ENCODE results near the gene IL1RL2.
A peak's percentile ranks its signal among the peaks of the same experiment; 100 is the strongest.

Gene IL1RL2

DNA sequence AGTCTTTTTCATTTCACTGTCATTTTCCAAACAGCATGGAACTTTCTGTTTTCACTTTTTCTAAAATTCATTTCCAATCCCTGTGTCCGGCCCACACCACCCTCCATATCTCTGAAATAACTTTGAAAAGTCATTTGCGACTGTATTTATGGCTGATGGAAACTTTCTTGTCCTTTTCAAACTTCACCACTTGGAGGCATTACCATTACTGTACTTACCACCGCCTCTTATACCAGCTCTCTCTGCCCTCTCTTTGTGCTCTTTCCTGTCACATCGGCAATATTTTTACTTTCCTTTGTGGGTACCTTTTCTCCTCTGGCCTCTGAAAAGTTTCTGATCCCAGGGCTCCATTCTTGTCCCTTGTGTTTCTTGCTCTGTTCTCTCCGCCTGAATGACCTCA, 85.0 kb downstream of the IL1RL2 start:
- Mint-ChIP-seq H3K27me3 (peaks cover 3% of the 10 kb centered on the region), H3K4me3 (peak overlapping the region; percentile 14), H3K4me1 (ENCODE audit: low read depth) (peaks cover 35% of the 10 kb centered on the region), H3K27ac (no peak overlapping the region), H3K36me3 (ENCODE audit: low read depth) (no peaks in the 10 kb centered on the region), H3K9me3 (peaks cover 4% of the 10 kb centered on the region)
- no peak for DNase-seq

DNA sequence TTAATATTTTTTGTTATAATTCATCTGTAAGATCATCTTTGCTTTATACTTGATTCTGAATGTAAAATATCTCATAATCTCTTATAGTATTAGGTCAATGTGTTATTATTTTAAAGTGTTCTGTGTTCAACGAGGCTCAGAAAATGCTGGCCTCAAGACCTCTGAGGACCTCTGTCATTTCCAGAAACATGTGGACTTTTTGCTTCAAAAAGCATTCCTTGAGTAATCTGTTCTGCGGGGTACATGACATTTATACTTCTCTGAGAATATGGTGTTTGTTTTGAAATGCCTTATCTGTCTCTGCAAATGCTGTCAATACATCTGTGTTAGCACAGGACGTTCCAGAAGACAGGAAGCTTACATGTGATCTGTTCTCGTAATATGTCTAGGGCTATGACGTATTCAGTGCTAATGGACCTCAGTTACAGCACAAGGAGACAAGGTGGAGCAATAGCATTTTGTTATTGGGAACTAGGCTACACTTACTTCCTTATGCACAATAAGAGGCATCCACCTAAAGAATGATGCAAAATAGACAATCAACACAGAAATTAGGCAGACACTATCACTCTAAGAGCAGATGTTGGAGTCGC, 86.9 kb downstream of the IL1RL2 start:
- H3K27ac Mint-ChIP-seq = no peak overlapping the region
- no peaks in the 10 kb centered on the region for H3K36me3 Mint-ChIP-seq (ENCODE audit: low read depth)
- DNase-seq = no peak
- peaks cover 47% of the 10 kb centered on the region for H3K4me1 Mint-ChIP-seq (ENCODE audit: low read depth)
- H3K9me3 Mint-ChIP-seq = peaks cover 4% of the 10 kb centered on the region
- H3K4me3 Mint-ChIP-seq = no peak overlapping the region
- peaks cover 3% of the 10 kb centered on the region for H3K27me3 Mint-ChIP-seq

DNA sequence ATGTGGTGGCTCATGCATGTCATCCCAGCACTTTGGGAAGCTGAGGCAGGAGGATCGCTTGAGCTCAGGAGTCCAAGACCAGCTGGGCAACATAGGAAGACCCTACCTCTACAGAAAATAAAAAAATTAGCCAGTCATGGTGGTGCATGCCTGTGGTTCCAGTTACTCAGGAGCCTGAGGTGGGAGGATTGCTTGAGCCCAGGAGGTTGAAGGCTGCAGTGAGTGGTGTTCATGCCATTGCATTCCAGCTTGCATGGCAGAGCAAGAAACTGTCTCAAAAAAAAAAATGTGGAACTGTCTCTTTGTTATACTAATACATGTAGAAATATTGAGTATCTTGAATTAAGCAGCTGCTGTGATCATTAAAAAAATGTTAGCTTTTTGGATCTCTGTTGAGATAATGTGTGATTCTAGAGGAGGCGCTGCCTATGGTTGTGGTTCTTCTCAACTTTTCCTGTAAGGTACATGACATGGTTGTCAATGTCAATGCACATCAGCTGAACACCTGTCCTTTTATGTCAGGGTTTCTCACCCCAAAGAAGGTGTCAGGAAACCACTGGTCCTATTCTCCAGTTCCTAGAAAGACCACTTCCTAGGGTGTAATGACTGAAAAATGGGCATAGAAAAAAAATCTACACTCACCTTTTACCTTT, 89.9 kb downstream of the IL1RL2 start:
- Mint-ChIP-seq H3K27ac (no peak overlapping the region), H3K36me3 (ENCODE audit: low read depth) (no peaks in the 10 kb centered on the region), H3K4me3 (no peak overlapping the region), H3K9me3 (peaks cover 4% of the 10 kb centered on the region), H3K27me3 (no peaks in the 10 kb centered on the region), H3K4me1 (ENCODE audit: low read depth) (peaks cover 30% of the 10 kb centered on the region)
- no peak for DNase-seq

DNA sequence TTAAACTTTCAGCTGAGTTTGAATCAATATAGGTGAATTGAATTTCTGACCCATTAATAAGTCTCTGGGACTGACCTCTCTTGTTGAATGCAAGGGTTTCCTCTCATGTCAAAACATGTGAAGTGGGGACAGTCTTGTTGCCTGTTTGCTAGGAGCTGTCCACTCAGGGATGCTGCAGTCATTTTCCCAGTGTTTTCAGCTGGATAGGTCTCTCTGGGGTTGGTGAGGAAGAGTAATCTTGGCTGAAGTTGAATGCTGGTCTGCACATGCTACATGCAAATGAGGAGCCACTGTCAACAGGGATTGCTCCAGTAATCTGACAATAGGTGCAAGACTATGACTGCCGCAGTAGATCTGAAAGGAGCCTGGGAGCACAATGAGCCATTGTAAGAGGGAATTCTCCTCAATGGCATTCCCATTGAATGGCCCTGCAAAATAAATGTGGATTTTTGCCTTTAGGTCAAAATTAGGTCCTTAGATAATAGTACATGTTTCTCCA, 90.4 kb downstream of the IL1RL2 start:
- Mint-ChIP-seq H3K27me3 (no peaks in the 10 kb centered on the region), H3K9me3 (peaks cover 4% of the 10 kb centered on the region), H3K4me3 (no peak overlapping the region), H3K4me1 (ENCODE audit: low read depth) (peaks cover 24% of the 10 kb centered on the region), H3K36me3 (ENCODE audit: low read depth) (no peaks in the 10 kb centered on the region), H3K27ac (no peak overlapping the region)
- no peak for DNase-seq

DNA sequence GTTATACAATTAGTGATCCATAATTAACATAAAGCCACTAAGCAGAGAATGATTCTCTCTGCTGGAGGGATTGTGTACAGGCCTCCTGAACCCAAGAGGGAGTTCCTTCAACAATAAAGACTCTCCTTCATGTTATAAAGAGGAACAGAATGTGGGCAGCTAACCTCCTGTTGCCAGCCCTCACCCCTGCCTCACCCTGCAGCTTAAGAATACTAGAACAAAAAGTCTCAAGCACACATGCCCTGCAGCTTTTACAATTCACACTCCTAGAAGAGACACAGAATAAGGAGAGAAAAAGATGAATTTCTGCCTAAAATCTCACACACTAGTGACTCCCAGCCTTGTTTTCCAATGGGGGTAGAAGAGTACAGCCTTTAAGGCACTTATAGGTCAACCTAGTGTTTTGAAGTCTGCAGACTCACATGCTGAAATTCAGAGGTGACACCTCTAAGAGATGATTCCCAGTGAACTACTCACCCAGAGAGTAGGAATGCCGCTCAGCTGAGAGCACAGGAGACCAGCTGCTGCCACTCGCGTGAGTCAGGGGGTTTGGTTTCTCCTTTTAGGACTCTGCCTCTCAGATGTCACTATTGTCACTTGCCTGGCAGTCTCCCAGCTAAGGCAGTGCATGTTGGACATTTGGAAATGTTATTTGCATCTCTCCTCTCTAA, 92.0 kb downstream of the IL1RL2 start:
- no peak overlapping the region for H3K27ac Mint-ChIP-seq
- H3K9me3 Mint-ChIP-seq = peaks cover 4% of the 10 kb centered on the region
- no peaks in the 10 kb centered on the region for H3K27me3 Mint-ChIP-seq
- H3K36me3 Mint-ChIP-seq (ENCODE audit: low read depth) = no peaks in the 10 kb centered on the region
- DNase-seq = no peak
- H3K4me1 Mint-ChIP-seq (ENCODE audit: low read depth) = peaks cover 24% of the 10 kb centered on the region
- no peak overlapping the region for H3K4me3 Mint-ChIP-seq

DNA sequence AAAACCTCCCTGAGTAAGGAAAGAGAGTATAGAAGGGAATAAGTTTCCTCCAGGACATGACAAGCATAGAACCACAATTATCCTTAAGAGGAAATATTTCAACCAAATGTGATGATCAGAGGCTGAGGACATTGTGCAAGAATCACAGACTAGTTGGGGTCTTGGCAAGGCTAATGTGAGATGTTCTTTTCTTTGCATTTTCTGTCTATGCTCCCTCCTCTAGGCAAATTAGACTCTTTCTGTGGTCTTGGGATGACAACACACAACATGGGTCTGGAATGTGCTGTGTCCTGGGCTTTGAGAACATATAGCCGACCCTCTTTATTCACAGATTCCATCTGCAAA, 92.5 kb downstream of the IL1RL2 start:
- Mint-ChIP-seq H3K4me3 (no peak overlapping the region), H3K36me3 (ENCODE audit: low read depth) (no peaks in the 10 kb centered on the region), H3K27ac (no peak overlapping the region), H3K27me3 (no peaks in the 10 kb centered on the region), H3K9me3 (peaks cover 4% of the 10 kb centered on the region), H3K4me1 (ENCODE audit: low read depth) (peaks cover 24% of the 10 kb centered on the region)
- no peak for DNase-seq

DNA sequence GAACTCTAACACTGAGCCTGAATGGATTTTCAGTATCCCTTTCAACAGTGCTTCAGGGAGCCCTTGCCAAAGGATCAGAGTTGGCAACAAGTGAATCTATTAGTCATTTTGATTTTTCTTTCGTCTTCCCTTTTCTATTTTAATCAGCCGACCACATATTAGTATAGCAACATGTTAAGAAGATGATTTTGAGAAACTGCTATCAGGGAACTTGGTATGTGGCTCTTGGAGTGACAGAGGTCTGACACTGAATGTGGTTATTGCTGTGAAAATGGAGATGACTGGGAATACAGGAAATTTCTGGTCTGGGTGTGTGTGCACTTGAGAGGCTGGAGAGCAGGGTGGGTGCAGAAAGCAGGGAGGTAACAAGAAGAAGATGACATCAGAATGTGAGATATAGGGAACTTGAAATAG, 95.9 kb downstream of the IL1RL2 start:
- DNase-seq = no peak
- Mint-ChIP-seq H3K4me1 (ENCODE audit: low read depth) (peaks cover 5% of the 10 kb centered on the region), H3K27me3 (no peaks in the 10 kb centered on the region)

DNA sequence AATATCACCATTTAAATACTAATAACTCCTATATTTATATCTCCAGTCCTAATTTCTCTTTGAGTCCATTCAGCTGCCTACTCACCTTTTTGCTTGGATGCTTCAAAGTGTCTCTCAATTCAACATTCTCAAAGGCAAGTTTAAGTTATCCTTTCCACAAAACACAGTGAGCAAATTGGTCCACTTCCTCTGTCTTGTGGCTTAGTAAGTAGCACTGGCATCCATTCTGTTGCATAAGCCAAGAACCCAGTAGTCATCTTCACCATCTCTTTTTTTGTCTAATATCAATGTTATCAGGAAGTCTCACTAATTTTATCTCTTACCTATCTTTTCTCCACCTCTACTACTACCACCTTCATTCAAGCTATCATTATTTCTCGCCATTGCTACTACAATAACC, 97.2 kb downstream of the IL1RL2 start:
- no peaks in the 10 kb centered on the region for H3K36me3 Mint-ChIP-seq (ENCODE audit: low read depth)
- no peak overlapping the region for H3K4me3 Mint-ChIP-seq
- no peaks in the 10 kb centered on the region for H3K9me3 Mint-ChIP-seq
- H3K27me3 Mint-ChIP-seq = no peaks in the 10 kb centered on the region
- H3K4me1 Mint-ChIP-seq (ENCODE audit: low read depth) = no peaks in the 10 kb centered on the region
- H3K27ac Mint-ChIP-seq = no peak overlapping the region
- no peak for DNase-seq

More for the DNA sequence above, 95.9 kb downstream of the IL1RL2 start:
- Mint-ChIP-seq H3K27ac (no peak overlapping the region), H3K4me3 (no peak overlapping the region), H3K36me3 (ENCODE audit: low read depth) (no peaks in the 10 kb centered on the region), H3K9me3 (no peaks in the 10 kb centered on the region)

DNA sequence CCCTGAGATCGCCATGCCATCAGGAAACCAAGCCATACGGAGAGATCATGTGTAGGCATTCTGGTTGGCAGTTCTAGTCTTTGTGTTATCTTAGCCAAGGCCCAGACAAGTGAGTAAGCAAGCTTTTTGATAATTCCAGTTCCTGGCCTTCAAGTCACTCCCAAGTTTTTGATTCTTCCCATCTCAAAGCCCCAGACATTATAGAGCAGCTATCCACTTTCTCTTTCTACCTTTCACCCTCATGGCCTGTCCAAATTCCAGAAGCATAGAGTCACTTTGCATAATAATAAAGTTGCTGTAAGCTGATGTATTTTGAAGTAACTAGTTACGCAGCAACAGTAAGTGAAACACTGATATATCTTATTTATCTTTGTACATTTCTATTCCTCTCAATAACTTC, 97.8 kb downstream of the IL1RL2 start:
- H3K4me3 Mint-ChIP-seq = no peak overlapping the region
- H3K9me3 Mint-ChIP-seq = no peaks in the 10 kb centered on the region
- H3K27me3 Mint-ChIP-seq = no peaks in the 10 kb centered on the region
- H3K36me3 Mint-ChIP-seq (ENCODE audit: low read depth) = no peaks in the 10 kb centered on the region
- no peak overlapping the region for H3K27ac Mint-ChIP-seq
- DNase-seq = no peak
- H3K4me1 Mint-ChIP-seq (ENCODE audit: low read depth) = no peaks in the 10 kb centered on the region

DNA sequence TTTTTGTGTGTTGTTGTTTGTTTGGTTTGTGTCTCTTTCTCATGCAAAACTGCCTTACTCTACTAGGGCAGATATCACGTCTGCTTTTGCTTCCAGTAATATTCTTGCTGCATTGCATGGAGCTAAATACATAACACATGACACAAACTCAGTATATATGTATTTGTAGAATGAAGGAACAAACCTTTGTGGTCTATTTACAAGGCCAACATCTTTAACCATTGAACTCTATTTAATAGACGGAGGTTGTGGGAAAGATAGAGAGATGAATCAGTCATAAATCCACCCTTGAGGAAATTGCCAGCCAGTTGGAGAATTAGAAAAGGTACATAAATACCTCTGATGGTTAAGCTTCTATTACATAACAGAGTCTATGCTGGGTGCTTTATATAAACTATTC, 98.5 kb downstream of the IL1RL2 start:
- H3K36me3 Mint-ChIP-seq (ENCODE audit: low read depth) = no peaks in the 10 kb centered on the region
- H3K4me1 Mint-ChIP-seq (ENCODE audit: low read depth) = no peaks in the 10 kb centered on the region
- H3K27ac Mint-ChIP-seq = no peak overlapping the region
- DNase-seq = no peak
- no peaks in the 10 kb centered on the region for H3K27me3 Mint-ChIP-seq
- no peak overlapping the region for H3K4me3 Mint-ChIP-seq
- H3K9me3 Mint-ChIP-seq = no peaks in the 10 kb centered on the region

DNA sequence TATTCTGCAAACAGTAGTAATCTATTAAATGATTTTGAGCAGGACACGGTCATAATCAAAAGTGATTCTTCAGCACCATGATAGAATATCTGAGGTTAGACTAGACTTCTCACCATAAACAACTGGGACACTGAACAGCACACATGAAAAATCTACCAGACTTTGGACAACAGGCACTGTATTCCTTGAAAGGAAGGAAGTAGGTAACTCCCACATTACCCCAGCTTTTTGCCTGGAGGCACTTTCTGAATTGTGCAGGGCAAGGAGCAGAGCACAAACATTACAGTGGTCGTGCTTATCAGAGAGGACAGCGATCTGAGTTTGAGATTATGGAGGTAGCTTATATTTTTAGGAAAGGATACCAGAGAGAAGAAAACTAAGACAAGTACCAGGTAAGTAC, 99.2 kb downstream of the IL1RL2 start:
- Mint-ChIP-seq H3K27ac (no peak overlapping the region), H3K4me3 (no peak overlapping the region), H3K4me1 (ENCODE audit: low read depth) (peaks cover 3% of the 10 kb centered on the region), H3K9me3 (no peaks in the 10 kb centered on the region), H3K36me3 (ENCODE audit: low read depth) (no peaks in the 10 kb centered on the region), H3K27me3 (no peaks in the 10 kb centered on the region)
- DNase-seq = no peak

DNA sequence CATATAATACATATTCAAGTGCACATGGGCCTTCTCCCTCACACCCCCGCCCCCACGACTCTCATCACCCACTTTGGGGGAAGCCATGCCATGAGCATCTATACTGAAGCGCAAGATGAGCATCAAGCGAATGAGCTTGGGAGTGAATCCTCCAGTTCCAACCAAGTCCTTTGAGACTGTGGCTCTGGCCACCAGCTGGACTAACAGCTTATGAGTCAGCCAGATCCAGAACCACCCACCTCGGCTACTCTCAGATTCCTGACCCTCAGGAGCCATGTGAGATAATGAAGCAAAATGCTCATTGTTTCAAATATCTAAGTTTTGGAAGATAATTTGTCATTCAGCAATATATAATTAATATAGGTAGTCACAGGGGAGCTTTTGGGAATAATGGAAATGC, 102.3 kb downstream of the IL1RL2 start:
- Mint-ChIP-seq H3K9me3 (no peaks in the 10 kb centered on the region), H3K36me3 (ENCODE audit: low read depth) (no peaks in the 10 kb centered on the region), H3K27ac (no peak overlapping the region), H3K27me3 (peaks cover 6% of the 10 kb centered on the region), H3K4me1 (ENCODE audit: low read depth) (peaks cover 19% of the 10 kb centered on the region), H3K4me3 (no peak overlapping the region)
- no peak for DNase-seq
